ENCODE measurements around the gene EXOC6B. TPM values are rescaled to one million over a fixed set of nuclear protein-coding genes. Genes with fewer than 3 reads are reported as not detected.

Gene EXOC6B
- polyA plus RNA-seq, 1 donor from 2014 or later, result 3.2 TPM

DNA sequence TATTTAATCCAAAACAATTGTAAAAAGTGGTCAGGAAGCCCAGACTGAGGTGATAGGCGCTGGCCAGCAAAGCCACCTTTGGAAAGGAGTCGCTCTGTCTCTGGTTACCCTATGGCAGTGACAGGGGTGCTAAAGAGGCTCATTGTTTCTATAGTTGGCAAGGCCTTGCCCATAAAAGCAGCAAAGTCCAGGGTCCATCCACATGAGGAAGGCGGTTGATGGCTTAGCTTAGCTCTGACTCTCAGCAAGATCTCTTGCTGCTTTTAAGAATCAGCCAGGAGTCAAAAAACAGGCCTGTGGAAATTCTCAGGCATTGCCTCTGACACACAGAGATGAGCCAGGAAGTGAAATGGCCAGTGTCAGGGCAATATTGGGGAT is 620.3 kb downstream of the EXOC6B start:
- no peaks in the 10 kb centered on the region for H3K36me3 Mint-ChIP-seq
- H3K9me3 Mint-ChIP-seq, result no peaks in the 10 kb centered on the region
- H3K27me3 Mint-ChIP-seq, result no peaks in the 10 kb centered on the region
- no peak overlapping the region for H3K4me3 Mint-ChIP-seq
- H3K27ac Mint-ChIP-seq, result peak overlapping the region in 1 of 3 donors; percentile 44
- no peaks in the 10 kb centered on the region for H3K4me1 Mint-ChIP-seq

DNA sequence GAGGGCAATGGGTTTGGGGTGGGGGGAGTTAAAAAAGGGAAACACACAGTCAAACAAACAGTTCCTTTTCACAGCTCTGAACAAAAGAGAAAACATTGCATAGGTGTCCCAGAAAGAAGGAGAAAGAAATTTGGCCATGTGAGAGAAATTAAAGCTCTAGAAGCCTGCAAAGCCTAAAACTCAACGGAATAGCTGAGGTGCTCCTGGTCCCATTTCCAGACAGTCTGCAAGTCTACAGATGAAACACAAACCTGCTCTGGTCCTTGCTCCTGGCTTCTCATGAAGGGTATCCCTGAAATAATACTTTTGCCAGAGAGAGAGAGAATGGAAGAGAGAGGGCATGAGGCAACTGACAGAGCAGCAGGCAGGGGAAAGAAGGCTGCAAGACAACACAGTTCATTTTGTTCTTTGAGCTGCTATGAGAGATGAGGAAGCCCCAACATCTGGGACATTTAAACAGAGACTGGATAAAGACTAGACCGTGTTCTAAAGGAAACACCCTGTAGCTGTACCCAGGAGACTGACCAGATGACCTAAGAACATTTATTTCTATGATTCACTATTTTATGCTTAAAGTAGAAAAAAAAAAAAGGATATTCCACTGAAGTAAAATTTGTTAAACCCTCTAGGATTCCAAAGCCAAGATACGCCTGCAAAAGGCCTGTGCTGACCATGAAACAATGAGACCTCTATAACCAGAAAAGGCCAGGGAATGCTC is 620.9 kb downstream of the EXOC6B start:
- Mint-ChIP-seq H3K4me1 (no peaks in the 10 kb centered on the region), H3K4me3 (no peak overlapping the region), H3K27ac (peak overlapping the region in 1 of 3 donors; percentile 44), H3K9me3 (no peaks in the 10 kb centered on the region), H3K27me3 (no peaks in the 10 kb centered on the region), H3K36me3 (no peaks in the 10 kb centered on the region)

DNA sequence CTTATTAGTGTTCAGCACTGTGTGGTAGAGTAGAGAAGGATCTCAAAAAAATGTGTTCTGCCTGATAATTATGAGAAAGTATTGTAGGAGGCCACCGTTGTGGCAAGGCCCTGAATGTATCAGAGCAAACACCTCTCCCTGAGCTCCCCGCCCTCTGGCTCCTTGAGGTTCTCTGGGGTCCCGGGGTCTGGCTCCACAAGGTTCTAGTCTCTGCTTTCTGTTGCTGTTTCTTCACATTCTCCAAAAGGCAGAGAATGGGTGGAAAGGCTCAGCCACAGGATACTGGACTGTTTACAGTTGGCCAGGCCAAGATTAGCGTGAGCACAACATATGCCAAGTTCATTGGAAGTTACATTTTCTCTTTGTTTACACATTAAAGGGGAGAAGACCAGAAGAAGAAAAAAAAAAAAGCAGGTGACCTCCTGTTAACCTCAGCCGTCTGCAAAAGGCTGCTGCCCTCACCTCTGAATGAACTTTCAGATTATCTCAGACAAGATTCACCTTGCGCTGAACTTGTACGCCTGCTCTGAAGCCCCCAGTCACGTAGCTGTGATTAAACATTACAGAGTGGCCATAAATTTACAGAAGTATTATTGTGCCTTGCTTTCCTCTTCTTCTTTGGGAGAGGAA is 621.6 kb downstream of the EXOC6B start:
- H3K9me3 Mint-ChIP-seq, result no peaks in the 10 kb centered on the region
- no peaks in the 10 kb centered on the region for H3K27me3 Mint-ChIP-seq
- H3K4me3 Mint-ChIP-seq, result no peak overlapping the region
- H3K27ac Mint-ChIP-seq, result no peak overlapping the region
- no peaks in the 10 kb centered on the region for H3K4me1 Mint-ChIP-seq
- no peaks in the 10 kb centered on the region for H3K36me3 Mint-ChIP-seq

DNA sequence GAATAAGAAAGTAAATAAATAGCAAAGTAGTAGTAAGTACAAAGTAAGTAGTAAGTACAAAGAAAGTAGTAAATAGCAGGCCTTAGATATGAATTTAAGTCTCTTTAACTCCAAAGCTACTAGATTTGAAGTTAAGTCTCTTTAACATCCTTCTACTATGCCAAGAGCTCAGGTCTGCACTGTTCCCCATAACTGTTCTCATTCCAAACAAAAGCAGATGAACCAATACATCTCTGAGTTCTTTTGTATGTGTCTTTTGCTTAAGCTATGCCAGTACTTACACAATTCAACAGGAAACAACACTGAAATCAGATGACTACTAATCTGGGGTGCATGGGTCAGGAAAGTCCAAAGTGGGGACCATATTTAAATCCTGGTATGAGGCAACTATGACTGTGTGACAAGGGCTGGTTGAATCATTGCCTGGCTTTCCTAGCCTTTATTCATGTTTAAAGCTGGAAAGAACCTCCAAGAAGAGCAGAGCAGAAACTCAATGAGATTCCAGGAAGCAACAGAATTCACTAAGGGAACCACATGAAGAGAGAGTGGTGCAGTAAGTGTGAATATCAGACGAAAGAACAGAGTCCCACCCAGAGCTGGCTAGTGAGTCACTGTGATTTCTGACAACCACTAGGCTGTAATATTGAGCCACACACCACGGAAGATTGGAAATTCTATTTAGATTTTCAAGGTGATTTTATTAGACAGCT is 627.1 kb downstream of the EXOC6B start:
- Mint-ChIP-seq H3K27ac (no peak overlapping the region), H3K9me3 (no peaks in the 10 kb centered on the region), H3K36me3 (peaks cover 1% of the 10 kb centered on the region), H3K4me3 (no peak overlapping the region), H3K4me1 (no peaks in the 10 kb centered on the region), H3K27me3 (no peaks in the 10 kb centered on the region)

DNA sequence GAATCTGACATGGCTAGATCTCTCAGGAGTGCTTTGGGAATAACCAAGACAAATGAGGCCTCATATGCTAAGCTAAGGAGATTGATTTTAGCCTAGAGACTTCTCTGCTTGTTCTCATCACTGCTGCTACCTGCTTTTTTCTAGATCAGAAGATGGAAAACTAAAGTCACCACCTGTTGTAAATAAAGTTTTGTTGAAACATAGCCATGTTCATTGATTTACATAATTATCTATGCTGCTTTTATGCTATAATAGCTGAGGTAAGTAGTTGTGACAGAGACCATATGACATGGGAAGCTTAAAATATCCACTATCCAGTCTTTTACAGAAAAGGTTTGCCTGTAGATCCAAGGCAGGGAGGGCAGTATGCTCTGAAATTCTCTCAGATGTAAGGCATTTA is 632.1 kb downstream of the EXOC6B start:
- no peaks in the 10 kb centered on the region for H3K4me1 Mint-ChIP-seq
- peaks cover 4% of the 10 kb centered on the region for H3K36me3 Mint-ChIP-seq
- H3K9me3 Mint-ChIP-seq, result peaks cover 0 to 5% (median under 1%) of the 10 kb centered on the region in 3 donors
- H3K27me3 Mint-ChIP-seq, result no peaks in the 10 kb centered on the region
- no peak overlapping the region for H3K4me3 Mint-ChIP-seq
- H3K27ac Mint-ChIP-seq, result no peak overlapping the region

DNA sequence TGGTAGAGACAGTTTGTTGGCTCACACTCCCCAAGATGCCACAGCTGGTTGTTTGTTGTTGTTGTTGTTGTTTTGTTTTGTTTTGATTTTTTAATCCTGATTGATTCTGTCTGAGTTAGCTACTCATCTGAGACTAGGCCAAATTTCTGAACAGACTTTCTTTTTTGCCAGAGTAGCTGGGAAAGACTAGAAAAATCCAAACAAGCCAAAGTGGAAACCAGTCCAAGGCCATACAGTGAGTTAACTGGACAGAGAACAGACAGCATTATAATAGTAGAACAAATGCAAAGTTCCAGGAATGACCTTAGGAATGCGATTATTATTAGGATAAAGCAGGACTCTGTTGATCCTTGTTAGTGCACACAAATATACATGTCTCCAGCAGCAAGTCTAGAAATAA is 634.4 kb downstream of the EXOC6B start:
- no peaks in the 10 kb centered on the region for H3K27me3 Mint-ChIP-seq
- H3K27ac Mint-ChIP-seq, result no peak overlapping the region
- peaks cover 6% of the 10 kb centered on the region for H3K36me3 Mint-ChIP-seq
- H3K9me3 Mint-ChIP-seq, result peaks cover 0 to 8% (median 5%) of the 10 kb centered on the region in 3 donors
- H3K4me3 Mint-ChIP-seq, result no peak overlapping the region
- no peaks in the 10 kb centered on the region for H3K4me1 Mint-ChIP-seq

DNA sequence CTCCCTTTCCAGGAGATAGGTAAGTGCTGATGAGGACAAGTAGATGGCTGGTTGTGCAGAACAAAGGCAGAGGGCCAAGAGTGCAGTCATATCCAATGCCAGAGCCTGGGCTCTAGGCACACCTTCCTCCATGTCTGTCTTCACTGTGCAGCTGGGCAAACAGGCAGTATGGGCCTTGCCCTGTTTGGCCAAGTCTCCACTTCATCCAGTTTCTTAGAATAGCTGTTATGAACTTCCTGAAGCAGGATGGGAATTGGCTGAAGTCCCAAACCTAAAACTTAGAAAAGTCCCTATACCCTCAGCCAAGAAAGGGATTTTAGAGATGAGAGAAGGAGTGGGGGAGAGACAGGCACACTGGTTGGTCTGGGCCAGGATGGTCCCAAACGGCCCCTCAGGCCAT is 640.6 kb downstream of the EXOC6B start:
- H3K4me1 Mint-ChIP-seq, result no peaks in the 10 kb centered on the region
- no peak overlapping the region for H3K27ac Mint-ChIP-seq
- peaks cover 0 to 8% (median 5%) of the 10 kb centered on the region in 3 donors for H3K9me3 Mint-ChIP-seq
- peaks cover 2% of the 10 kb centered on the region for H3K36me3 Mint-ChIP-seq
- no peaks in the 10 kb centered on the region for H3K27me3 Mint-ChIP-seq
- H3K4me3 Mint-ChIP-seq, result no peak overlapping the region

DNA sequence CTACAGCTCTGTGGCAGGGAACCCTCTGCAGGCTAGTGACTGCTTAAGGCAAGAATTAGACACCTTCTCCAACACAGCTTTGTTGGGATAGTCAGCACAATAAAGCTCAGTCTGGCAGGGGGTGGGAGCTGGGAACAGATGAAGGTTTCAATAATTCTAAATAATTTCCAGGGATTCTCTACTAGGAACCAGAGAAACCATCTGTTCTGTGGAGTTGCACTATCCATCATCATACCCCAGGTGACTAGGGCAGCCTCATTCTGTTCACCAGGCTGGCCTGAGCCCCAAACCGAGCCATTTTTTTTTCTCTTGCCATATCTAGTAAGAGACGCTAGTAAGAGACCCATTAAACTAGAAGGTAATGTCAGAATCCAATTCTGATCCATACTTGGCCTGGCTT is 642.4 kb downstream of the EXOC6B start:
- H3K9me3 Mint-ChIP-seq, result peaks cover 0 to 3% (median 3%) of the 10 kb centered on the region in 3 donors
- no peak overlapping the region for H3K27ac Mint-ChIP-seq
- H3K4me1 Mint-ChIP-seq, result no peaks in the 10 kb centered on the region
- H3K36me3 Mint-ChIP-seq, result peaks cover 7% of the 10 kb centered on the region
- H3K4me3 Mint-ChIP-seq, result no peak overlapping the region
- no peaks in the 10 kb centered on the region for H3K27me3 Mint-ChIP-seq

DNA sequence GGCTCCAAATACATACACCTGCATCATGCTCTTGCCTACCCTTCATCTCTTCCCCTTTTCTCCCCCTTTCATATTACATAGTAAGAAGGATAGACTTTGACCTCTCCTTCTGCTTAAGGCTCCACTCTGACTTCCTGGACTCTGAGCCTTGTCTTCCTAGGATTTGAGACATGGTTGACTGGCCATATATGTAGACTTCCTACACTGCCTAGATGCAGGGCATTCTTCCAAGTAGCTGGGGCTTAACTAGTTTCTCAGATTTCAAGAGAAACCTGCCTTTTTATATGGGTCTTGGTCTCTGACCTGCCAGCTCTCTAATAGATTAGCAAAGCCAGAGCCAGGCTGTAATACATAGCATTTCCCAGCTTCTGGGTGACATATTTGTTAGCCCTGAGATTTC is 642.8 kb downstream of the EXOC6B start:
- Mint-ChIP-seq H3K27ac (no peak overlapping the region), H3K27me3 (no peaks in the 10 kb centered on the region), H3K36me3 (peaks cover 5% of the 10 kb centered on the region), H3K4me3 (no peak overlapping the region), H3K4me1 (no peaks in the 10 kb centered on the region), H3K9me3 (peaks cover 0 to 2% (median 0%) of the 10 kb centered on the region in 3 donors)

DNA sequence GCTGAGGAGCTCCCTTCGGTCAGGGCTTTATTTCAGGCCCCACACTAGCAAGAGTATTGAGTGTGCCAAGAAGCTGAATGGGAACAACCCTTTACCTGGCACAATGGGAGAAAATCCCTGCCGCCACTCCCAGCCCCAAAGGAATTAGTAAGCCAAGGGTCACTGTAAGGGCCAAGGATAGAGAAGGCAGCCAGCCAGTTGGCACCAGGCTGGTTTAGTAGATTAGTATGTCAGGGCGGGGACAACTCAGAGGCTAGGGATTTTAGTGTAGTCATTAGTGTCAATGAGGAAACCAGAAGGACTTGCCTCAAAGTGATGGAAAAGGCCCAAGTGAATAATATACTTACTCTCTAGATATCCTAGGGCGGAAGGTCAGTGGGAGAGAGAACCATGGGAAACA is 643.3 kb downstream of the EXOC6B start:
- H3K4me3 Mint-ChIP-seq, result no peak overlapping the region
- H3K27me3 Mint-ChIP-seq, result no peaks in the 10 kb centered on the region
- peaks cover 5% of the 10 kb centered on the region for H3K36me3 Mint-ChIP-seq
- no peaks in the 10 kb centered on the region for H3K4me1 Mint-ChIP-seq
- peaks cover 0 to 2% (median 0%) of the 10 kb centered on the region in 3 donors for H3K9me3 Mint-ChIP-seq
- no peak overlapping the region for H3K27ac Mint-ChIP-seq

DNA sequence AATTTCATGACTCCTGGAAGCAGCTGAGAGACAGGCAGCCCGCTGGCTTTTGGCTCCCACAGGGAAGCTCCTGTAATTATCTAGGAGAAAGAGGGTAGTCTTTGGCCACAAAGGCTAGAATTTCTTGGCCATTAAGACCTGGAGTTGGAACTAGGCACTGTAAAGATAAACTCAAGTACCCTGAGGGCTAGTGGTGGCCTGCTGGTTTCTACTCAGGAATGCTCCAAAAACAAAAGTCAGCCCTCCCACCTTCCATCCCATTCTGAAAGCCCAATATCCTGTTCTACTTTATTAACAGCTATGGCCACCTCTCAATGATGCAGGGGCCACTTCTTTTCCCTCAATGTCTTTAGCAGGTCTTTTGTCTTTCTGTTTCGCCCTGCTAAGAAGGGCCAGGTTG is 644.2 kb downstream of the EXOC6B start:
- Mint-ChIP-seq H3K27ac (no peak overlapping the region), H3K4me1 (no peaks in the 10 kb centered on the region), H3K27me3 (no peaks in the 10 kb centered on the region), H3K9me3 (no peaks in the 10 kb centered on the region), H3K36me3 (peaks cover 5% of the 10 kb centered on the region), H3K4me3 (no peak overlapping the region)

DNA sequence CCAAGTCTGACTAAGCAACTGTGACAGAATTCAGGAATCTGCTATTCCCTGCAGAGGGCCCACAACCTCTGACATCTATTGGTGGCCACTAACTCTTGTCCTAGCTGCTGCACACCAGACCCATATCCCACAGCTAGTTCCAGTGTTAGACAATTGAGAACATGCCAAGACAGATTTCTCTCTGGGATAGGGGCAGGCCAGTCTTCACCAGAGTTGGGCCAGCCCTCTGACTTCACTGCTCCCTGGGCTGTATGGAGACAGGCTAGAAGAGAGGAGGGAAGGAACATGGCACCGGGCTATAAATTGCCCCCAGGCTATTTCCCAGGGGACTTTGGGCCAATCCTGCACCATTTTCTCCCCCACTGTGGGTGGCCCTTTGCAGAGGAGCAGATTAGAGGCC is 645.5 kb downstream of the EXOC6B start:
- Mint-ChIP-seq H3K4me3 (no peak overlapping the region), H3K27ac (no peak overlapping the region), H3K36me3 (peaks cover 7% of the 10 kb centered on the region), H3K9me3 (no peaks in the 10 kb centered on the region), H3K27me3 (no peaks in the 10 kb centered on the region), H3K4me1 (no peaks in the 10 kb centered on the region)

DNA sequence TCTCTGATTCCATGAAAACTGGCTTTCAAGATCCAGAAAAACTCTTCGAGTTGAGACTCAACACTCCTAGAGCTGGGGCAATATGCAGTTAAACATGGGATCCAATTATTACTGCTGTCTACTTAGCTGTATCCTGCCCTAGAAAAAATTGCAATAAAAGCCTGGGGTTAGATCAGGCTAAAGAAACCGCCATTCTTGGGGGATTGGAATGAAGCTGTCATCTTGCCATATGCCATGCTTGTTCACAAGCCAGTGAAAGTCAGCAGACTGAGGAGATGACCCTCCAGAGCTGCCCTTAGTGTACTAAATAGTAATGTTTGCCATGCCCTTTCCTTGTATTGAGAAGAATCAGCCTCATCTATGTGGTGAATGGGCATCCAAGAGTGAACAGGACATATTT is 647.3 kb downstream of the EXOC6B start:
- H3K27ac Mint-ChIP-seq, result no peak overlapping the region
- no peaks in the 10 kb centered on the region for H3K27me3 Mint-ChIP-seq
- H3K4me3 Mint-ChIP-seq, result no peak overlapping the region
- H3K36me3 Mint-ChIP-seq, result peaks cover 7% of the 10 kb centered on the region
- no peaks in the 10 kb centered on the region for H3K9me3 Mint-ChIP-seq
- no peaks in the 10 kb centered on the region for H3K4me1 Mint-ChIP-seq

DNA sequence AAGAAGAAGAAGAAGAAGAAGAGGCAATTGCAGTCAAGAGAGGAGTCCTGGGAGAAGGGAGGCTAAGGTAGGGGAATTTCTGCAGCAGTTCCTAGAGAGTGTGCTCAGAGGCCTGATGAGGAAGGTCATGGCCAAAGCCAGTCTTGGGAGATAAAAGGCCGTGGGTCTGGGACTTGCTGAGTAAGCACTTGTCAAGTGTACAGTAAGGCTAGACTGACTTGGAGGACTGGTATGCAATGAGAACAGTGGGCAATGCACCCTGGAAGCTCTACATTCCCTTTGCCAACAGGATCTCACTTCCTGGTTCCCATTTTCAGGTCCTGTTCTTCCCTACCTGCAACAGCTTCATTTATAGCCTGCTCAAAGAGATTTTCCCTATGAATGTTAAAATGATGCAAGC is 649.6 kb downstream of the EXOC6B start:
- H3K27ac Mint-ChIP-seq, result no peak overlapping the region
- no peaks in the 10 kb centered on the region for H3K9me3 Mint-ChIP-seq
- H3K4me1 Mint-ChIP-seq, result no peaks in the 10 kb centered on the region
- no peaks in the 10 kb centered on the region for H3K27me3 Mint-ChIP-seq
- H3K4me3 Mint-ChIP-seq, result no peak overlapping the region
- H3K36me3 Mint-ChIP-seq, result peaks cover 7% of the 10 kb centered on the region

DNA sequence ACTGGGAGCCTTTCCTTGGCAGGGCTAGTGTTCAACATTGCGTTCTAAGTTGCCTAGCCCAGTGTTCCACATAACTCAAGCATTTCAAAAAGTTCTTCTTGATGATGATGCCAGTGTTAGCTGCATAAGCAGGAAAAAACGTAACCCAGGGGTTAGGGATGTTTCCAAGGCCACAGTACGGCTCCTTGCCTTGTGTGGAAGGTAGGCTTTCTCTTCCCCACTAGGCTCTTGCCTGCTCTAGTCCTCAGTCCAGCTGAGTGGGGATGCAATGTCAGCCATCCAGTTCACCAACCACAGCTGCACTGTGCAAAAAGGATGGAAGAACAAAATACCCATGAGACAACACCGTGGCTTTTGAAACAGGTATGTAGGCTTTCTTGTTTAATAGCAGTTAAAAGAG is 650.2 kb downstream of the EXOC6B start:
- Mint-ChIP-seq H3K36me3 (peaks cover 7% of the 10 kb centered on the region), H3K9me3 (no peaks in the 10 kb centered on the region), H3K27me3 (no peaks in the 10 kb centered on the region), H3K4me3 (no peak overlapping the region), H3K27ac (no peak overlapping the region), H3K4me1 (no peaks in the 10 kb centered on the region)

Measured in IgD-negative memory B cell (primary cell).